HG03135 (cell line): ENCODE results near the gene PAX8.
A peak's percentile ranks its signal among the peaks of the same experiment; 100 is the strongest.

Experiments used
- ATAC-seq: cut with Tn5 transposase; IDR thresholded peaks from one replicate; pipeline ENCODE4 v1.9.1; 2021; ENCODE audit warnings: mild to moderate bottlenecking, moderate library complexity; ENCODE audit not compliant: unreplicated experiment

PAX8 gene

DNA sequence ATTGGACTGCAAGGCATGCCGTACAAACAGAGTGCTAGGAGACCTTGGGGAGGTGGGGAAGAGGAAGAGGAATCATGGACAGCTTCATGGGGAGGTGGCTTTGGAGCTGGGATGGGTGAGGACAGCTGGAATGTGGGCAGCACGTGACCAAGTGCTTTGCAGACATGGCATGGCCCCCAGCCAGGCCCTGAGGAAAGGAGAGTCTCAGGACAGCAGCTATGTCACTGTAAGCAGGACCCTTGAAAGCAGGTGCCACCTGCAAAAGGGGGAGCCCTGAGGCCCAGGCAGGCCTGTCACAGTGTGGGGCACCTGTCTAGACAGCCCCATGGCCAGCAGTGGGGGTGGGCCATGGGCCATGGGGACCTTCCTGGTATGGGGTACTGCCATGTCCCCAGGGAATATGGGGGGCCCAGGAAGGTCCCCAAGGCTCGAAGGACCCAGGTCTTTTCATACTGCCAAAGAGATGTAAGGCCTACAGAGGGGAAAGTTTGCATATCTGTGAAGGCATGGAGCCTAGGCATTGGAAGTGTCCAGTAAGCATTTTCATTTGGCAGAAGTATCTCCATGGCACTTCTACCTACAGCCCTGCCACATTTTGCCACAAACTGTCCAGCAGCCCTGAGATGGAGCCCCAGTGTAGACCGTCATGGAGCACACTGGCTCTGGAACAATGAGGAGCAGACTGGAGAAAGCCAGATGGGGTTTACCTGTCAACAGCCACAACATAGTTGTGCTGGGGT, 9.9 kb downstream of the PAX8 start:
- no peak for ATAC-seq

DNA sequence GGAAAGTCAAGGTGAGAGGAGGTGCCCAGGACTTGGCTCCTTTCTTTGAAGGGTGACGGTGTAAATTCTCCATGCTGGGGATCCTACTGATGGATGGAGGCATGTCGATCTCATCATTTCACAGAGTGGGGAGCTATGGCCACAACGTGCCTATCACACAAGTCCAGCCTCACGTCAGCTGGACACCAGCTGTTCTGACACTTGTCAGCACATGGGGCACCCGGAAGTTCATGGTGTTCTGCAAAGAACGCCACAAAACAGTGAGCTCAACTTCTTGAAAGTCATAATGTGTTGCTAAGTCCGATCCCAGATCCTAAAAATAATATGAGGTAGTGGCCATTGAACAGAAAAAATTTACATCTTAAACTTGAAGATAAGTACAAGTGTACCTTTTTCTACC, 12.3 kb downstream of the PAX8 start:
- ATAC-seq: no peak

DNA sequence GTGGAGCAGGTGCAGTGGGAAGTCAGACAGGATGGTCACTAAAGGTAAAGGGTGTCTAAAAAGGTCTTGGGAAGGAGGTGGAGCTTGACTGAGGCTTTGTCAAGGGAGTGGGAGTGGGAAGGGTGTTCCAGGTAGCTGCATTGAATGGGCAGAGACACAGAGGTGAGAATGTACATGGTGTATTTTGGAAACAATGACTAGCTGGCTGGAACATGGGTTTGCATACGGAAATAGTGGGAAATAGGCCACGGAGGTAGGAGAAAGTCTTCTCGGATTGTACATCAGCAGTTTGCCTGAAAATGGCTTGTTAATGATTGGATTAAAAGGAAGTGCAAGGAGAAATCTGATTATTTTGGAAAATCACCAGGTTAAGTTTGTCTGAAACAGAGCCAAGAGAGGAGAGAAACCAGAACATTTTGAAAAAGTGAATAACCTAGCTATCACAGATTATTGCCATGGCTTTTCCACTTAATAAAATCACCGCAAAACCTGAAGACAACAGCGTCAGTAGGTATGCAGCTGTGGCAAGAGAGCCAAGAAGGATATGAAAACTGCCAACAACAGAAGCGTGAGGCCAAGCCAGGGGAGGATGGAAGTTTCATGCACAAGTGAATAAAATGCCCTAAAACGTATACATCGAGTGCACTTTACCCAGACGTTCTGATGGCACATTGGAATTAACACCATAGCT, 13.9 kb downstream of the PAX8 start:
- ATAC-seq: no peak

DNA sequence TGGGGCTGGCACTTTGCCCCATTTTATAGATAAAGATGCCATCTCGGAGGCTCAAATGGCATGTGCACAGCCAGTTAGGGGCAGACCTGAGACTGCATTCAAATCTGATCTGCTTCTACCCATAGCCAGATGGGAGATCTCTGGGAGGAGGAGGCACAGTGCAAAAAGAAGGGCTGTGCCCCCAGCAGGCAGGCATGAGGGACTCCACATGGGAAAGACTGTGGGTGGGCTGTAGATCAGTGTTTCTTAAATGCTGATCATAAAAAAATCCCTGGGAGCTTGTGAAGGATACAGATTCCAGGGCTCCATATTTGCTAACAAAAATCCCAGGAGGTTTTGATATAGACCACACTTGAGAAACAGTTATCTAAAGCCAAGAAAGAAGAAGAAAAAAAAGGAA, 15.2 kb downstream of the PAX8 start:
- ATAC-seq: no peak

DNA sequence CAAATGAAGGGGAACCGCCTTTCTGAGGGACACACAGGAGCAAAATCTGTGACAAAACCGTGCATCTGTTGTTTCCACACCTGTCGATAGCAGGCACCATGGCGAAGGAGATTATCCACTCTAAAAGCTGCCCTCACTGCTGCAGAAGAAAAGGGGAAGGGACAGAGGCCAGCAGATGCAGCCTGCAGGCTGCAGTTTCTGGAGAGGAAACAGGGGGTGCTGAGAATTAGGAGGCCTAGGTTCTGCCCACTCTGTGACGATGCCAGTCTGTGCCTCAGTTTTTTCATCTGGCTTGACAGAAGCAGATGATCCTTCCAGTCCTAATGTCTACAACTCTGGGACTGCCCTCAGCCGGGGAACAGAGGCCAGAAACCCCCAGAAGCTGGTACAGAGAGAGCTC, 17.7 kb downstream of the PAX8 start:
- ATAC-seq: no peak

- no peak for ATAC-seq
Observed at GRCh38 chr2:113258471-113259147, 20.1 kb downstream of the PAX8 start.

DNA sequence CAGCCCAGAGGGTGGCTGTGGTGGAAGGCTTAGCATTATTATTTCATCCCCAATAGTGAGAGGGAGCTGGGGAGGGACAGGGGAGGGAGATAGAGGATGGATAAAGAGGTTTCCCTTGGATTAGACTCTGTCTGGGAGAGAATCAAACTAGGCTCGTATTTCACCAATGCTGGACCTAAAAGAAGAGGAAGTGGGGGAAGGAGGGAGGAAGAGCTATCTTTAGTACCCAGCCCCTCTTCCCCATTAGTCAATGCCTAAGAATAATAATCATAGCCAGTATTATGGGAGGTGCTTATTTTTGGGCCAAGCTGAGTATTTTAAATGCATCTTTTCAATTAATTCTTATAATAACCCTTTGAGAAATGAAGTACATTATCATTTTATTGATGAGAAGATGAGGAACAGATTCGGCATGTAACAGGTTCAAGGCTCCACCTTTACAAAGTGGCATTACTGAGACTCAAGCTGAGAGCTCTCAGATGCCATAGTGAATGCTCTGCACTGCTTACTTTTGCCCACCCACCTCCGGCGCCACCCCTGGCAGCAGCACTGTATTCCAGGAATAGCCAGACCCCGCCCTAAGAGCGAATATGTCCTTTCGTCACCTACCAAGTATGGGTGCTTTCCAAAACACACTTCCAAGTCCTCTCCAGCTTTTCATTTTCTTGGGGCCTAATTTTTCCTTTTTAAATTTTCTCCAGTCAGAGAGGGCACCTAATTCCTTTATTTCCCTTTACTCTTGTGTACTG, 21.0 kb downstream of the PAX8 start:
- no peak for ATAC-seq

GRCh38 chr2:113255140-113256070, 23.3 kb downstream of the PAX8 start:
- ATAC-seq: no peak

GRCh38 chr2:113253453-113253852, 25.3 kb downstream of the PAX8 start:
- ATAC-seq: no peak

GRCh38 chr2:113252047-113252590, 26.6 kb downstream of the PAX8 start:
- ATAC-seq: no peak

DNA sequence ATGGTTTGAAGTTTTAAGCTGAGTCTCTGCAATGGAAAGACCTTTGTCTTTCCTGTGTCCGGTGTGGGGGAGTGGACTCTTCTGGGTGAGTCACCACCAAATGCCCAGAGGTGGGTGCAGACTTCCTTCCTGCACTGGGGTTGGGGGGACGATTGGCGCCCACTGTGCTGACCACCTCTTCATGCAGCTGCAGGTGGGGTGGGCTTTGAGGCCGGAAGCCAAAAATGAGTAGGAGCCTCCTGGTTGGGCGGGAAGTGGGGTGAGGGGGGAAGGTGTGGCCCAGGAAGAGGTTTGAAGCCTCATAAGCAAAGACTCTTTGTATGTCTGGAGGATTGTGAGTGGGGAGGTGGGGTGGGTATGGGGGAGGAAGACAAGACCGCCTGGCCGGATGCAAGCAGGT, 27.6 kb downstream of the PAX8 start:
- no peak for ATAC-seq

GRCh38 chr2:113248997-113249770, 29.5 kb downstream of the PAX8 start:
- ATAC-seq: peak; percentile 70

DNA sequence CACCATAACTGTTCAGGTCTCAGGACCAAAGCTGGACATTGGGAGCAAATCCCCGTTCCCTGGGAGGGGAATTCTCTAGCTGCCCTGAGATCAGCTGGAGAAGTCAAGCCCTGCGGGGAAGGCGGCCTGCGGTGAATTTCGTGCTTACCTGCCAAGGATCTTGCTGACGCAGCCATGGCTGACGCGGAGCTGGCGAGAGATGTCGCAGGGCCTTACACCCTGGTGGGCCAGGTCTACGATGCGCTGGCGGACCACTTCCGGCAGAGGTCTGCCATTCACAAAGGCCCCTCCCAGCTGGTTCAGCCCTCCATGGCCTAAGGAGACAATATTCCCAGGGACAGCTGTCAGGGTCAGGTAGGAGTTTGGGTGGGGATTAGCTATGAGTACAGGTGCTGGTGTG, 32.1 kb downstream of the PAX8 start:
- ATAC-seq: no peak

DNA sequence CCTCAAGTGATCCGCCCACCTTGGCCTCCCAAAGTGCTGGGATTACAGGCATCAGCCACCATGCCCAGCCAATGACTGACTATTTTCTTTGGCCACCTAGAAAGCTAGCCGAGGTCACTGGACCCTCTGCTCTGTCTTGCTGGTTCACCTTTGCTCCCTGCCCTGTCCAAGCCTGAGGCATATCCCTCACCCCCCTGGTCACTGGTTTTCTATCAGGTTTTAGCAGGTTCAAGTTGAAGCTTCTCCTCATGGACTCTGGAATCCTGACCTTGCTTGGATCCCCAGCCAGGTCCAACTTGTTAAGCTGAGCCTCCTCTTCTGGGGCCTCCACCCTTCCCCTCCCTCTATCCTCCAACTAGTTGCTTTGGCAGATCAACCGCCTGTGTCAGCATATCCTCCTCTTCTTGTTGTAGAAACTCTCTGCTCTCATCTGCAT, 33.4 kb downstream of the PAX8 start:
- no peak for ATAC-seq

DNA sequence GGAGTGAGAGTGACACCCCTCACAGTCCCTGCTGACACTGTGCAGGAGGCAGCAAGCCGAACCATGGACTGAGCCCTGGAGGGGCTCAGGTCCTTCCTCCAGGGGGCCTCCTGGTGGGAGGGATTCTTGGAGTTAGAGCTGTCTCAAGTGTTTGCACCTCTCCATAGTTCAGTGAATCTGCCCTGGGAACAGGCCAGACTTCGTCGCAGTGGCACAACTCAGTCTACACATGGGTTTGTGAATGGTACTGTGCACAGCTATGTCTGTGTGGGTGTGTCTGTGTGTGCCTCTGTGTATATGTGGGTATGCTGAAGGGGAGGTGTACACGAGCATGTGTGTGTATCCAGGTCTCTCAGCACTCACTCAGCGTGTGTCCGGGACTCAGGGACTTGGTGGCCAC, 36.4 kb downstream of the PAX8 start:
- no peak for ATAC-seq

DNA sequence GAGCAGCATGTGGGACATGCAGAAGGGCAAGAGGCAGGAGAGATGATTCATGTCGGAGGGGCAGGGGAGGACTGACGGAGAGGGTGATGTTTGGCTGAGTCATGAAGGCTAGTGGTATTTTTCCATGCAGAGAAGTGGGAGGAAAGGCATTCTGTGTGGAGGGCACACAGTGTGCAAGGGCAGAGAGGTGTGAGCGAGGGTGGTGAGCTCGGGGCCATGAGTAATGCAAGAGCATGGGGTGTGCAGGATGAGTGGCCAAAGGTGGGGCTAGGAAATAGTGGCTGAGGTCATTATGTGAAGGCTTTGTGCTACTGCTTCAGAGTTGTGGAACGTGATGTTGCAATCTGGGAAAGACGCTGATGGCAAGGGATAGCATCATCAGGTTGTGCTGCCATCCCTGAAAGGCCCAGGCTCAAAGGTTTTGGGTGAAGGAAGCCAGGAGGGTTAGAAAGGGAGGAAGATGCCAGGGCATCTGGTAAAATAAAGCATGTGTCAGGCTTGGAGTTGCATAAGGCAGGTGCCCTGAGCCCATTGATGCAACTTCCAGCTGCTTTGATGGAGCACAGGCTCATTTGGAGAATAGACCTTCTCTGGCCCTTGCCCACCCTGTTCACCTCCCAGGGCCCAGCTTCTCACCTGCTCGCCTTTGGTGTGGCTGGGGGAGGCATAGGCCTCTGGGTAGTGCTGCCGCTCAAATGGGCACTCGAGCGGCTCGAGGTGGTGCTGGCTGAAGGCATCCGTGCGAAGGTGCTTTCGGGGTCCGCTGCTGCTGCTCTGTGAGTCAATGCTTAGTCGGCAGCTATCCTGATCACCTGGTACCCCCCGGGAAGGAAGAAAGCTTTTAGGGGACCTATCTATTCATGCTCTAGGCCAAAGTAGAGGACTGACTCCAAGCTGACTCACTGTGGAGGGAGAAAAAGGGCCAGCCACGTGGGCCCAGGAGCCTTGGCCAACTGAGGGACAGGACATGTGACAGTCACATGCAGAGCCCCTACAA, 37.5 kb downstream of the PAX8 start:
- no peak for ATAC-seq

DNA sequence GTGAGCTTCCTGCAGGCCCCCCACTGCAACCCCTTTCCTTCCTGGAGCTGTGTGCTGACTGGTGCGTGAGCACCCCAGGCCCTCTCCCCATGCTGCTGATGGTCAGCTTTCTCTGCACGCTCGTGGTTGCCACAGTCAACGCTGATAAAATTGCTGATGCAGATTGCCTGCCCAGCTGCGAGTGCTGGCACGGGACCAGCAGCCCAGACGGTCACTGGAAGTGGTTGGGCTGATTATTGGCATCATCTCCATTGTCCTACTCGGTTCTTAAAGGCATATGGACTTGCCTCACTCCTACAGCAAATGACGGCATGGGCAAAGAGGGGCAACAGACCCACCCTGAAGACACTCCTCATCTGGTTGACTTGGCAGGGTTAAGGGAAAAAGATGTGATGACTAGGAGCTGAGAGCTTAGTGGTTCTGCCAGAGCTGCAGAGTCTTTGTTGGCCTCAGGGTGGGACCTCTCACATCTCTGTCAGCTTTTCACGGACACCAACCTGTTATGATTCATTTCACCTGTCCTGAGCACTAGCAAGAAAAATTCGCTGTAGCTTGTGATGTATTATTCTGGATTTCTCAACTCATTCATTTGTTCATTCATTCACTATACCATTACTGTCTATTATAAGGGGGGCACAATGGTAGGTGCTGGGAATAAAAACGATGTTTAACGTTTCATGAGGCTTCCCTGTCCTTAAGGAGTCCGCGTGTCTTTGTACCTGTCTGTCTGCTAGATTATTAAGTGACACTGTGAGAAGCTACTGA, 38.4 kb downstream of the PAX8 start:
- ATAC-seq: no peak
